SK-N-SH (cell line): ENCODE measurements around the gene ZNF311. TPM values are rescaled to one million over a fixed set of nuclear protein-coding genes. Genes with fewer than 3 reads are reported as not detected.

Experiments used
- CTCF ChIA-PET: fragments of 300-600, 350-600 bp; formaldehyde crosslinking; extraction: SDS; loops from one replicate; lab custom pipeline; 2021; lab: Yijun Ruan, JAX
- POLR2A ChIA-PET: fragments of 350-600 bp; sonication (Branson Sonifier 250); formaldehyde crosslinking; extraction: SDS; loops from one replicate; lab custom pipeline; 2020; ENCODE audit warnings: antibody characterized with exemption, inconsistent platforms; lab: Yijun Ruan, JAX
- DNase-seq: peaks from one replicate; pipeline ENCODE4 v3.0.0; 2012
- H2AFZ ChIP-seq: fragments of 200-600 bp; sonication (generic); 2 replicates; pipeline ENCODE4 v1.8.1; 2016; ENCODE audit warnings: antibody characterized with exemption, mild to moderate bottlenecking, low read depth
- H3F3A ChIP-seq: fragments of 200-600 bp; sonication (generic); replicated peaks from 2 replicates; pipeline ENCODE3; 2016; ENCODE audit warnings: antibody characterized with exemption, mild to moderate bottlenecking; ENCODE audit not compliant: insufficient read depth
- H3K27ac ChIP-seq, 2 experiments: fragments of 200-500 bp in 1 of 2; fragments of 200-600 bp in 1 of 2; sonication (Bioruptor generic) in 1 of 2; sonication (generic), shearing (Covaris generic) in 1 of 2; 2 replicates each; pipeline versions ENCODE4 v1.5.1 to v1.6.1; 2014 to 2016; ENCODE audit warnings: low read depth in 2 of 2, inconsistent platforms in 1 of 2, low read length in 1 of 2, mild to moderate bottlenecking in 1 of 2, mixed read lengths in 1 of 2
- H3K27me3 ChIP-seq: fragments of 200-600 bp; sonication (generic), shearing (Covaris generic); 2 replicates; pipeline ENCODE4 v1.6.1; 2016; ENCODE audit warnings: mixed run types; ENCODE audit not compliant: insufficient read depth
- H3K36me3 ChIP-seq, 2 experiments: fragments of 200-500 bp in 1 of 2; fragments of 200-600 bp in 1 of 2; sonication (Bioruptor generic) in 1 of 2; sonication (generic) in 1 of 2; replicated peaks in 1 of 2; 2 replicates each; pipeline versions ENCODE3 to v1.5.1; 2014 to 2016; ENCODE audit warnings: low read length in 1 of 2, mild to moderate bottlenecking in 1 of 2; ENCODE audit not compliant: insufficient read depth in 2 of 2, control insufficient read depth in 1 of 2
- H3K4me1 ChIP-seq, 2 experiments: fragments of 200-500 bp in 1 of 2; fragments of 200-600 bp in 1 of 2; sonication (Bioruptor generic) in 1 of 2; sonication (generic), shearing (Covaris generic) in 1 of 2; 2 replicates each; pipeline versions ENCODE4 v1.5.1 to v1.6.1; 2014 to 2016; ENCODE audit warnings: low read depth in 1 of 2, low read length in 1 of 2, mixed run types in 1 of 2; ENCODE audit not compliant: insufficient read depth in 2 of 2, control insufficient read depth in 1 of 2
- H3K4me2 ChIP-seq: fragments of 200-600 bp; sonication (generic), shearing (Covaris generic); 2 replicates; pipeline ENCODE4 v1.6.1; 2017; ENCODE audit warnings: mixed run types
- H3K4me3 ChIP-seq, 2 experiments: fragments of 200-500 bp in 1 of 2; fragments of 200-600 bp in 1 of 2; sonication (Bioruptor generic) in 1 of 2; sonication (generic), shearing (Covaris generic) in 1 of 2; 2 replicates each; pipeline versions ENCODE4 v1.5.1 to v1.8.1; 2014 to 2016; ENCODE audit warnings: low read depth in 2 of 2, inconsistent platforms in 1 of 2, low read length in 1 of 2, mild to moderate bottlenecking in 1 of 2, mixed read lengths in 1 of 2, moderate library complexity in 1 of 2
- H3K79me2 ChIP-seq: fragments of 200-600 bp; sonication (generic); 2 replicates; pipeline ENCODE4 v1.8.1; 2017; ENCODE audit warnings: mild to moderate bottlenecking; ENCODE audit not compliant: insufficient read depth
- H3K9ac ChIP-seq: fragments of 200-600 bp; sonication (generic); 2 replicates; pipeline ENCODE4 v1.6.1; 2017; ENCODE audit warnings: mixed run types
- H3K9me2 ChIP-seq: fragments of 200-600 bp; sonication (generic); 2 replicates; pipeline ENCODE4 v1.6.1; 2017; ENCODE audit warnings: mixed run types
- H3K9me3 ChIP-seq: fragments of 200-600 bp; sonication (generic); 2 replicates; pipeline ENCODE4 v1.6.1; 2017; ENCODE audit warnings: mixed run types, mild to moderate bottlenecking, moderate library complexity
- H4K20me1 ChIP-seq: fragments of 200-600 bp; sonication (generic); 2 replicates; pipeline ENCODE4 v1.6.1; 2017; ENCODE audit warnings: mild to moderate bottlenecking, mixed run types; ENCODE audit not compliant: insufficient read depth
- CTCF ChIP-seq: fragments of 200-600 bp; sonication (generic); IDR thresholded peaks from 2 replicates; pipeline ENCODE4 v1.6.1; 2017; ENCODE audit warnings: antibody characterized with exemption, mild to moderate bottlenecking, moderate library complexity
- EP300 ChIP-seq, 2 experiments: IDR thresholded peaks; 2 replicates each; pipeline versions ENCODE4 v1.4.0 to v1.6.1; 2012; ENCODE audit warnings: borderline replicate concordance in 1 of 2, low read depth in 1 of 2, low read length in 1 of 2
- EZH2phosphoT487 ChIP-seq: fragments of 200-600 bp; sonication (generic); IDR thresholded peaks from 2 replicates; pipeline ENCODE4 v1.6.1; 2017; ENCODE audit warnings: low read depth, mixed run types, mild to moderate bottlenecking, antibody characterized with exemption, moderate library complexity, borderline replicate concordance
- FOSL2 ChIP-seq: IDR thresholded peaks from 2 replicates; pipeline ENCODE4 v1.4.0; 2012; ENCODE audit warnings: low read depth, mild to moderate bottlenecking, moderate library complexity, borderline replicate concordance
- FOXJ3 ChIP-seq: sonication (generic); formaldehyde crosslinking; IDR thresholded peaks from 2 replicates; pipeline ENCODE4 v1.5.1; 2020; ENCODE audit warnings: mild to moderate bottlenecking, missing genetic modification reagents
- FOXM1 ChIP-seq: IDR thresholded peaks from 2 replicates; pipeline ENCODE4 v1.4.0; 2012; ENCODE audit warnings: low read depth, mild to moderate bottlenecking
- GATA2 ChIP-seq: sonication (generic); formaldehyde crosslinking; IDR thresholded peaks from 2 replicates; pipeline ENCODE4 v1.5.0; 2020; ENCODE audit warnings: mild to moderate bottlenecking, missing genetic modification reagents
- JUND ChIP-seq: IDR thresholded peaks from 2 replicates; pipeline ENCODE4 v1.4.0; 2012
- MAX ChIP-seq: IDR thresholded peaks from 2 replicates; pipeline ENCODE4 v1.4.0; 2012; ENCODE audit warnings: low read depth
- MEF2A ChIP-seq: IDR thresholded peaks from 2 replicates; pipeline ENCODE4 v1.4.0; 2012; ENCODE audit warnings: low read depth, borderline replicate concordance
- MXI1 ChIP-seq: IDR thresholded peaks from 2 replicates; pipeline ENCODE4 v1.6.1; 2012; ENCODE audit warnings: mild to moderate bottlenecking, low read depth, low read length, improper control_type of control experiment
- NFIC ChIP-seq: IDR thresholded peaks from 2 replicates; pipeline ENCODE4 v1.4.0; 2012; ENCODE audit warnings: borderline replicate concordance
- NRF1 ChIP-seq: IDR thresholded peaks from 2 replicates; pipeline ENCODE4 v1.6.1; 2012; ENCODE audit warnings: low read depth, mild to moderate bottlenecking, low read length
- PBX3 ChIP-seq: IDR thresholded peaks from 2 replicates; pipeline ENCODE4; 2012
- RAD21 ChIP-seq: IDR thresholded peaks from 2 replicates; pipeline ENCODE4 v1.6.1; 2012; ENCODE audit warnings: mild to moderate bottlenecking, low read length
- RCOR1 ChIP-seq: fragments of 150-350 bp; IDR thresholded peaks from 2 replicates; pipeline ENCODE4 v1.6.1; 2017; ENCODE audit warnings: antibody characterized with exemption, low read length
- RFX5 ChIP-seq: IDR thresholded peaks from 2 replicates; pipeline ENCODE4 v1.6.1; 2012; ENCODE audit warnings: mild to moderate bottlenecking, improper control_type of control experiment, low read length
- USF1 ChIP-seq: IDR thresholded peaks from 2 replicates; pipeline ENCODE4 v1.4.0; 2012; ENCODE audit warnings: low read depth, borderline replicate concordance
- USF2 ChIP-seq: fragments of 150-350 bp; IDR thresholded peaks from 2 replicates; pipeline ENCODE4 v1.6.1; 2017; ENCODE audit warnings: antibody characterized with exemption, low read length, low read depth, borderline replicate concordance
- ZBTB33 ChIP-seq: IDR thresholded peaks from 2 replicates; pipeline ENCODE4 v1.4.0; 2012; ENCODE audit warnings: low read depth, borderline replicate concordance
- WGBS: methylation state at CpG from one replicate; pipeline ENCODE4 v1.1.6; 2017; ENCODE audit warnings: low lambda C conversion rate; 5-methylcytosine and 5-hydroxymethylcytosine counted together
- polyA plus RNA-seq, 3 experiments: library from polyadenylated mRNA; depleted of rRNA; stranded (reverse); fragments of >200 nt; gene quantifications; 2 replicates each; pipeline ENCODE4 v1.2.3, GENCODE V29; 2012

The ZNF311 gene
- polyA plus RNA-seq, 1 of the 3 experiments (the other 2 are of a cell fraction) = 0.16 TPM

- Histone ChIP-seq H3K79me2 (no peaks in the 10 kb centered on the region), H3K9me3 (no peaks in the 10 kb centered on the region), H3K4me2 (no peak overlapping the region), H3K27ac (no peak overlapping the region), H3K4me1 (no peaks in the 10 kb centered on the region)
- POLR2A ChIA-PET = no interaction called here
- TF ChIP-seq PBX3 (no peak), GATA2 (no peak), FOXJ3 (CRISPR knock-in tag) (no peak), FOXM1 (no peak), ZBTB33 (no peak), MXI1 (no peak), NFIC (no peak), CTCF (no peak), USF1 (no peak), FOSL2 (no peak), JUND (no peak), USF2 (no peak), RAD21 (no peak), EP300 (IDR thresholded peaks at IDR 0.05; ENCODE audit: borderline replicate concordance in 1 of 2, low read depth in 1 of 2, low read length in 1 of 2) (no peak), RCOR1 (no peak), RFX5 (no peak), NRF1 (no peak), MEF2A (no peak), MAX (no peak), EZH2phosphoT487 (no peak)
- TF ChIP-seq, all 33 proteins: peak for 0
- Histone ChIP-seq H3K9me2 (no peaks in the 10 kb centered on the region), H3K27me3 (no peaks in the 10 kb centered on the region), H3K9ac (no peak overlapping the region), H4K20me1 (no peaks in the 10 kb centered on the region), H2AFZ (no peak overlapping the region), H3F3A (no peaks in the 10 kb centered on the region), H3K36me3 (no peaks in the 10 kb centered on the region), H3K4me3 (no peak overlapping the region)
- no peak for DNase-seq
- CTCF ChIA-PET = interaction anchor here (2.8 kb wide), 1 partner anchor 12 kb away, joined by 10 read pairs; no protein-coding TSS in a partner anchor
- WGBS = 53% methylated on average over 6 of the region's 15 CpGs
These were observed 36.0 kb downstream of the ZNF311 start for GRCh38 chr6:28969129-28969528.
